ENCODE data around the gene TMEM163.
A peak's percentile ranks its signal among the peaks of the same experiment; 100 is the strongest.

Gene TMEM163

GRCh38 chr2:134690629-134691215 is 28.1 kb downstream of the TMEM163 start:
- no peak for DNase-seq

DNA sequence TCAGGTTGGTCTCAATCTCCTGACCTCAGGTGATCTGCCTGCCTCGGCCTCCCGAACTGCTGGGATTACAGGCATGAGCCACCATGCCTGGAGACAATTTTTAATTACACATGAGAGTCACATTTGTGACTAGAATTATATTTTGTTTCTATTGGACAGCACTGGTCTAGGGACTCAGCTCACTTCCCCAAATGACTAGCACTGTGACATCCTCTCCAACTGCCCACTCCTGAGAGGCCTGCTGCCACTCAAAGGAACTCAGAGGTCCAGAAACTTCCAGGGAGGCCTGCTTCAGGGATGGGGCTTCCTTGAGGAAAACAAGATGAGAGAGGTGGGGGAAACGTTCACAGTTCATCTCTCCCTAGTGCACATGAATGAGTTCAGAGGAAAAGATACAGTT is 29.5 kb downstream of the TMEM163 start:
- DNase-seq = no peak

- DNase-seq = no peak
These were observed 32.8 kb downstream of the TMEM163 start for GRCh38 chr2:134685967-134686366.

GRCh38 chr2:134683561-134684112 is 35.2 kb downstream of the TMEM163 start:
- DNase-seq = no peak

GRCh38 chr2:134682726-134683125 is 36.1 kb downstream of the TMEM163 start:
- DNase-seq = no peak

GRCh38 chr2:134681201-134681600 is 37.6 kb downstream of the TMEM163 start:
- no peak for DNase-seq

GRCh38 chr2:134679745-134680144 is 39.1 kb downstream of the TMEM163 start:
- peak; percentile 65 for DNase-seq

DNA sequence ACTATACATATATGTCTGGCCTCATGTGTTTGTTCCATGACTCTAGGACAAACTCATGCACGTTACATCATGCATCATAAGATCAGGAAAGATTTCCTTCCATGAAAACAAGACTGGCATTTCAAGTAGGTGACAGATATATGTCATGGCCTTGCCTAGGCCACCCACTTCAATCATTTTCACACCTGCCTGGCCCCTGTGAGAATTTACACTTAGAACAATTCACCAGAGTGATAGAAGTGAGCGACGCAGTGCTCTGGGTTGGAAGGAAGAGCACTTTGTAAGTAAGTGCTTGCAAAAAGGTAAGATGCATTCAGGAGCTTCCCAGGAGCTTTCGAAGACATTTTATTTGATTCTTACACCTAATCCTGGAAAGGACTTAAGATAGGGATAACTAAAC is 39.5 kb downstream of the TMEM163 start:
- DNase-seq = no peak

DNA sequence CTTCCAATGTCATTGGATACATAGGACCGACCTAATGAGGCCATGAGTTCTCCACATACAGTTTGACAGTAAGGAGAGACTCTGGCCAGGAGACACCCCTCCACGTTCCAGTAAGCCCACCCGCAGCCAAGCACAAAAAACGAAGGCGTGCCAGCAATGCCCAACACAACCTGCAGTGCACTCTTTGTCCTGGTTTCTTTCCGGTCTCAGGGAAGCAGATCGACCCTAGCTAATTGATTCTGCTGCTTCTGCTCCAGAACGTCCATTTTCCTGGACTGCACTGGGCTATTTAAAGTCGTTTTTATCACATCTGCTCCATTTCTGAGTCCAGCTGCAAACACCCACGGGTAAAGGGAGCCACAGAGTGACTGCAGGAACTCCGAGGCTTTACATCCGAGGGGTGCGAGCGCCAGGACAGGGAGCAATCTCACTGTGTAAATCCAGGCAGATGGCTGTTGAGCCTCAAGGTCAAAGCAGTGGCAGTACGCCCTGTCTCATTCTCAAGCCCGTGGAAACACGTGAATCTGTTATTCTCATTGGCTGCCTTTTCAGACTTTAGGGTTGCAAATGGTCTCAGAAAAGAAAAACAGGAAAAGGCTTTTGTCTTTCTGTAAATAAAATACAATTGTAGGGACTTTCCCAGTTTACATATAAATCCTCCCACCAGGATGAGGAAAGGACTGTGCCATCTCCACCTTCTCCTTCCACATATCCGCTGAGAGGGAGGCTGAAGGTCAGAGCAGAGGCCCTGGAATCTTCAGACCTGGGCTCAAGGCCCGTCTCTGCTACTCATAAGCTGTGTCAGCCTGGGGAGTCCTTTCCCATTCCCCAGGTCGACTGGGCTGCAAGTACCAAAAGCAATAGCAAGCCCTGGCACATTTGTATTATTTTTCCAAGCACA is 40.7 kb downstream of the TMEM163 start:
- DNase-seq = no peak

GRCh38 chr2:134676960-134677359 is 41.8 kb downstream of the TMEM163 start:
- DNase-seq = no peak

GRCh38 chr2:134675314-134675713 is 43.5 kb downstream of the TMEM163 start:
- DNase-seq = no peak

- DNase-seq = no peak
These were observed 44.1 kb downstream of the TMEM163 start for GRCh38 chr2:134674687-134675086.

DNA sequence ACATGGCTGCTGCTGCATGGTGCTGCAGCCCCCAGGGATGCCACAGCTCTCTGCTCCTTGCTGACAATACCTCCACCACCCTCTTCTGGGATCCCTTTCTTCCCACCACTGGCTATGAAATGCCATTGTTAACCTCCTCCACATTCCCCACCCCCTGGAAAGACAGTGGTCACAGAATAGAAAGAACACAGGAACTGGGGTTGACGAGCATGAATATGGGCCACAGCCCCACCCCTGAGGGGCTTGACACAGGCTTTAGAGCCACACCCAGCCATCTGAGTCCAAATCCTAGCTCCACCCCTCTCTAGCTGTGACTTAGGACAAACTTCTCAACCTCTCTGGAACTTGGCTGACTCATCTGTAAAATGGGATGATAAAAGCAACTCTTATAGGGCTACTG is 47.3 kb downstream of the TMEM163 start:
- no peak for DNase-seq

GRCh38 chr2:134670955-134671354 is 47.8 kb downstream of the TMEM163 start:
- no peak for DNase-seq

DNA sequence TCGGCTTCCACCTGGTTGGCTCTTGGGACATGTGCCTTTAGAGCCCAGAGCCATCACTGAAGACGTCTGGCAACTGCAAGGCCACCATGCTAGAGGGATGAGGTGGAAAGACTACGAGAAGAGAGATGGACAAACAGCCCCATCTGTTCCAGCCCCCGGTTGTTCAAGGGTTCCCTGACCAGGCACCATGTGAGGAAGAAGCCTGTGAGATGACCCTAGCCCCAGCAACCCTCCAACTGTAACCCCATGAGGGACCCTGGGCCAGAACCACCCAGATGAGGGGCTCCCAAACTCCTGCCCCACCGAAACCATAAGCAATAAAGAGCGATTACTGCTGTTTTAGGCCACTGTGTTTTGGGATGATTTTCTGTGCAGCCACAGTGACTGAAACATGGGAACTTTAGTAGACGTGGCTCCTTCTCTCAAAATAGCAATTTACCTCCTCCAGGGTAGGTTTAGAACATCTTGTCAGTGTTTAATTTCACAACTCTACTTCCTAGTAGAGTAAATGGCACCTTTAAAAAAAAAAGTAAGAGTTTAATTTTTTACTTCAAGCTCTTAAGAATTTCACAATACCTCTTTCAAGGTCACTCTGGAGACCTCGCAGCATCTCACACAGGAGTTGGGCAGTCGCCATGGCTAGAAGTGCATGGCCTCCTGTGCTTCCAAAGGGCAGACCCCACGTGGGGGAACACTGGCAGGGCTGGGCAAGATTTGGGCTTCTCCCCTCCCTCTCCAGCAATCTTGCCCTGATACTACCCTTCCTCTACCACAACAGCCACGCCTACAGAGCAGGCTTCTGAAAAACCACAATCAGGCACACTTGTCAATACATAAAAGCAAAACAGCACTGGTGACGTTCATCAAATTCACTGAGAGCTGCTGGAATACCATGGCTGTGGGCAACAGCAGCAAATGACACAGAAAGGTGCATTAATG is 48.8 kb downstream of the TMEM163 start:
- DNase-seq = peak; percentile 94

- DNase-seq = peak; percentile 92
These were observed 50.0 kb downstream of the TMEM163 start for GRCh38 chr2:134668821-134669220.

- DNase-seq = no peak
These were observed 51.3 kb downstream of the TMEM163 start for GRCh38 chr2:134667541-134667940.

- DNase-seq = no peak
These were observed 51.7 kb downstream of the TMEM163 start for GRCh38 chr2:134667081-134667480.

- DNase-seq = no peak
These were observed 52.9 kb downstream of the TMEM163 start for GRCh38 chr2:134665727-134666506.

DNA sequence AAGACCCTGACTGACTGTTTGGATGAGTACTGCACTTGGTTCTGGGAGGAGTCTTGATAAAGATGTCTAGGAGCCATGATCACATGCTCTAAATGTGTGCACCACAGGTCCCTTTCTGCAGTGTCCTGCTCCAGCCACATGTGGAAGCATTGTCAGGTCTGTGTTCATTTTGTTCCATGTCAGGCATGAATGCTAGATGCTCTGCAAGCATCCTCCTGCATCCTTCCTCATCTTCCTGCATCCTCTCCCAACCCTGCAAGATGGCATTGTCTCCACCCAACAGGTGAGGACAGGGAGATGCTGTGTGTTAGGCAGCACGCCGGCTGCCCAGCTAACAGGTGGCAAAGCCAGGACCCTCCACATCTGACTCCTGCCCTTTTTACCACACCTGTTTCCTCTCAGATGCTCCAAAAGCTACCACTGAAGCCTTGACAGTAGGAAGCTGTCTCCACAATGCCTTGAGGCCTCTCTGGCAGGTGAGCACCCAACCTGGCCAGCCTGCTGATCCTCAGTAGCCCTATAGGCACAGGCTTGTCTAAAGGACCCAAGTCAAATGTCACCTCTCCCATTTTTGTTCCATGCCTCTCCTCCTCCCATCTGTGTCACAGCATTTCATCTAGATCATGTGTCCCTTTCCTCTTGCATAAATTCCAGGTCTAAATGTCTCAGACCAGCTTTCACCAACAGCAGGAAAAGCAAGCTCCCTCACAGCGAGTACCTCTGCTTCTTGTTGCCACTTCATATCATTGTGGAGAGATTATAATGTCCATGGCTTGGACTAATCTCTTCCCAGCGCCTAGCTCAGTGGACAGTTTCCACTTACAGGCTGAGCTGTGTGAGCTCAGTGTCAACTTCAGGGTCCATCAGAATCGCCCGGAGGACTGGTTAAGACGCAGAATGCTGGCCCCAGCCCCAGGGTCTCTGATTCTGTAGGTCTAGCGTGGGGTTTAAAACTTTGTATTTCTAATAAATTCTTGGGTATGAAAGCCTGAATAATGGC is 55.0 kb downstream of the TMEM163 start:
- DNase-seq = no peak

DNA sequence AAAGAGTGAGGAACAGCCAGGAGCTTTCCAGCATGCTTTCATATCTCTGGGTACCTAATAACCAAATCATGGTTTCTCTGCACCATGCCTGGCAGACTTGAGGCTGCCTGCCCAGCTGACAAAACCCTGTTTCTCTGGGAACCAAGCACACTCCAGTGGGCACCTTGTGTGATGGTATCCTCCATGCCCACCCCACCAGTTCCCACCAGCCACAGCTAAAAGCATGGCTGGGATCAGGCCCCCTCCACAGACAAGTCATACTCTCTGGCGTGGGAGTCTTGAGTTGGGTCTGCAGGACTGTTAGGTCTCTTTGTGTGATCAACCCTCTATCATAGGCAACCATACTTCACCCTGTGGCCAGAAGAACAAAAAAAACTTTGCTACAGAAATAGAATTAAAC is 56.0 kb downstream of the TMEM163 start:
- no peak for DNase-seq

Data from central memory CD4-positive, alpha-beta T cell (primary cell).